EL (cell line): ENCODE data around the gene SART3.
"Not testable (repeated sequence)": the region's sequence is repeated elsewhere in the genome, so short reads cannot be mapped to it uniquely, and the experiment has no call there.

Experiments
- DNase-seq: peaks from one replicate; pipeline ENCODE4 v3.0.0-alpha.2; 2016

Gene SART3

DNA sequence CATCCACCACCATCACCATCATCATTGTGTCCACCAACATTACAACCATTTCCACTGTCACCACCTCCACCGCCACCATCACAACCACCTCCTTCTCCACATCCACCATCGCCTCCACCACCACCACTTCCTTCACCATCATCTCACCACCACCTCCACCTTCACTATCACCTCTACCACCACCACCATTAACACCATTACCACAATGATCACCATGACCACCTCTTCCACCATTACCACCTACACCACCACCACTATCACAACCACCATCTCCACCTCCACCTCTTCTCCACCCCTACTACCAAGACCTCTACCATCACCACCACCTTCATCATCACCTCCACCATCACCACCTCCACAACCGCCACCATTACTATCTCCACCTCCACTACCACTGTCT is 17.8 kb upstream of the SART3 start:
- DNase-seq: no peak

DNA sequence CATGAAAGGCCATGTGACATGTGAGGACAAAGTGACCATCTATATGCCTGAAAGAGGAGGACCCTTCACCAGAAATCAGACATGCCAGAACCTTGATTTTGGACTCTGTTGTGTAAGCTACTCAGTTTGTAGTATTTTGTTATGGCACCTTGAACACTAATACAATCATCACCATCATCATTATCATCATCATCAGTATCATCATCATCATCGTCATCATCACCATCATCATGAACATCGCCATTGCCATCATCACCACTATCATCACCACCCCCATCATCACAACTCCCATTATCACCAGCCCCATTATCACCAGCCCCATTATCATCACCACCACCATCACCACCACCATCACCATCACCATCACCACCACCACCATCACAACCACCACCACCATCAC is 17.3 kb upstream of the SART3 start:
- no peak for DNase-seq

DNA sequence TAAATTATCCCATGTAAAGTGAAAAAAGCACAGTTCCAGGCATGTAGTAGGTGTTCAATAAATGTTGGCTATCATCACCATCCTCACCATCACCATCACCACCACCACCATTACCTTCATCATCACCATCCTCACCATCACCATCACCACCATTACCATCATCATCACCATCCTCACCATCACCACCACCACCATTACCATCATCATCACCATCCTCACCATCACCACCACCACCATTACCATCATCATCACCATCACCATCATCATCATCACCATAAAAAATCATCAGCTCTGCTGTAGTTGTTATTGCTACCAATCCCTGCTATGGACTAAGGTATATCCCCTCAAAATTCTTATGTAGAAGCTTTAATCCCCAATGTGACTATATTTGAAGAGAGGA is 16.5 kb upstream of the SART3 start:
- no peak for DNase-seq

DNA sequence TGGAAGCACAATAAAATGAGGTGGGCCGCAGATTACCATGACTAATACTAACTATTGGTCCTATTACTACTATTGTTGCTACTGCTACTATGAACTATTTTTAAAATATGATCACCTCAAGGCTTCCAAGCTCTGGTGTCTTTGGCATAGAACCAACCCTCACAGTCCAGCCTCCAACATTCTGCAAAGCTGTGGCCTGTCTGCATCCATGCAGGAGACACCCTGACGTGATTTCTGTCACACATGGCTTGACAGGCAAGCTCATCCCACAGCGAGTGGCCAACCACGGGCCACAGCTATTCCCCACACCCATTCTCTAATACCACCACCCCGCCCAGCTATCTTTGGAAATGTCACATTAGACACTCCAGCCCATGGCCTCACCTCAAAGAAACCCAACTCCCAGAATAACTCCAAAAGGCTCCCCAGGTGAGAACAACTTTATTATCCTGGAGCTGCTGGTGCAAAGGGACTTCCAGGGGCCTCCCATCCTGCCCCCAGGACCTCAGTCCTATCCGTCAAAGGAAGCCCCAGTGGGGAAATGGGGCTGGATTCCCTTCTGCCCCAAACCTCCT is 15.8 kb upstream of the SART3 start:
- DNase-seq: no peak

DNA sequence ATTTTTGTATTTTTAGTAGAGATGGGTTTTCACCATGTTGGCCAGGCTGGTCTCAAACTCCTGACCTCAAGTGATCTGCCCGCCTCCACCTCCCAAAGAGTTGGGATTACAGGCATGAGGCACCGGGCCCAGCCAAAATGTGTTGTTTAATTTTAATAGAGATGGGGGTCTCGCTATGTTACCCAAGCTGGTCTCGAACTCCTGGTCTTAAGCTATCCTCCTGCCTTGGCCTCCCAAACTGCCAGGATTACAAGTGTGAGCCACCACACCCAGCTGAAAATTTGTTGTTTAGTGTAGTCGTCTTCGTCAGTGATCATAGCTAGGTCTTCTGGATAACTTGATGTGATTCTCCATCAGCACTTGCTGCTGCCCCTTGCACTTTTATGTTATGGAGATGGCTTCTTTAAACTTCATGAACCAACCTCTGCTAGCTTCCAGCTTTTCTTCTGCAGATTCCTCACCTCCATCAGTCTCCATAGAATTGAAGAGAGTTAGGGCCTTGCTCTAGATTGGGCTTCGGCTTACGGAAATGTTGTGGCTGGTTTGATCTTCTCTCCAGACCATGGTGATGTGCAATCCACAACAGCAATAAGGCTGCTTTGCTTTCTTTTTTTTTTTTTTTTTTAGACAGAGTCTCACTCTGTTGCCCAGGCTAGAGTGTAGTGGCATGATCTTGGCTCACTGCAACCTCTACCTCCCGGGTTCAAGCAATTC is 14.4 kb upstream of the SART3 start:
- DNase-seq: no peak

DNA sequence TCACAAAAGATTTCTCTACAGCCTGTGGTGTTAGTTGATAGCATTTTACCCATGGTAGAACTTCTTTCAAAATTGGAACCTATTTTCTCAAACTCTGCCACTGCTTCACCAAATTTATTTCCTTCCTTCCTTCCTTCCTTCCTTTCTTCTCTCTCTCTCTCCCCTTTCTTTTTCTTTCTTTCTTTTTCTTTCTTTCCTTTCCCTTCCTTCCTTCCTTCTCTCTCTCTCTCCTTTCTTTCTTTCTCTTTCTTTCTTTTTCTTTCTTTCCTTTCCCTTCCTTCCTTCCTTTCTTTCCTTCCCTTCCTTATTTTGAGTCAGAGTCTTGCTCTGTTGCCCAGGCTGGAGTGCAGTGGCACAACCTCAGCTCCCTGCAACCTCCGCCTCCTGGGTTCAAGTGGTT is 13.3 kb upstream of the SART3 start:
- DNase-seq: not testable (repeated sequence)

DNA sequence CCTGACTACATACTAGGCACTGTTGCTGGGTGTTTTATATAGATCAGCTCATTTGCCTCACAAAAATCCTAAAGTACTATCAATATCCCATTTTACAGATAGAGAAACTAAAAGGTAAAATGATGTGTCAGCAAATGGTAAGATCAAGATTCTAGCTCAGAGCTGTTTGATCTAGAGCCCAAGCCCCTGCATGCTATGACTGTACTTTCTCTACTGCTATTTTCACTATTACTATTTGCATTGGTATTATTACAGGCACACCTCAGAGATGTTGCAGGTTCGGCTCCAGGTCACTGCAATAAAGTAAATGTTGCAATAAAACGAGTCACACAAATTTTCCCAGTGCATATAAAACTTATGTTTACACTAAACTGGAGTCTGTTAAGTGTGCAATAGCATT is 12.3 kb upstream of the SART3 start:
- no peak for DNase-seq

DNA sequence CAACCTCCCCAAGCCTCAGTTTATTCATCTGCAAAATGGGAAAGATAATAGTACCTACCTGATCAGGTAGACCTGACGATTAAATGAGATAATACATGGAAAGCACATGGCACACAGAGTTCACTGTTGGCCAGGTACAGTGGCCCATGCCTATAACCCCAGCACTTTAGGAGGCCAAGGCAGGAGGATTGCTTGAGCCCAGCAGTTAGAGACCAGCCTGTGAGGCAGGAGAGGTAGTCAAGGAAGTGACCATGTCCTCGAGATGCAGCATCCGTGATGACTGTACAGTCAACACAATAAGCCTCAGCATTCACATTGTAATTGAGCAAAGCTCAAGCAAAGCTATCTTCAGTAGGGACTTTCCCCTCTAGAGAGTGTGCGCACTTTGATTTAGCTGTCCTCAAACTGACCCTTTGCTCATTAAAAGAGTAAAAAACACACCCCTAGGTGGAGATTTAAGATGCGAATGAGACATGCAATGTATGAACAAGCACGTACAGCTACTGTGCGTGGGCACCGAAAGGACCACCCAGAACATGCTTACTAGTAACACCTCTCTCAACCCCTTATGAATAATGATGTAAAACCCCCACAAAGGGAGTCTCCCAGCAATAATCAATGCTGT is 11.3 kb upstream of the SART3 start:
- no peak for DNase-seq

DNA sequence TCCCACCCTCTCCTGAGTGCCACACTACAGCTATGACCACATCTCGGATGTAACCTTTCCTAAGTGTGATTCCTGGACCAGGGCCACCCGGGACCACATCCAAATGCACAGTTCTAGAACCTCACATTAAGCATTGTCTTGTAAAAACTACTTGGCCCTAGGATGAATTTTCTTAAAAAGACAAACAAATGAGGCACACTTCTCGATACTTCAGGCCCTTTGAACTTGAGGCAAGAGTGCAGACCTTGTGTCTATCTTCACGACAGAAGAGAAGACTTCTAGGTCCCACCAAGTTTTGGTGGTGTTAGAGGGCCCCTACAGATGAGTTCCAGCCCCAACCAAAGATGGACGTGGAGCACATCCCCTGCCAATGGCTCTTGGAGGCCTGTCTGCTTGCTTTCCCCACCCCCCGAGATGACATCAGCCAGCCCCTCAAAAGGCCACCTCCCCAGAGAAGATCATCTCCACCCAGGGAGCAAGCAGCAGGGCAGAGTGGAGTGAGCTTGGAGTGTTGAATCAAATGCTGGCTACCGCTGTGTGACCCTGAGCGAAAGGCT is 10.7 kb upstream of the SART3 start:
- DNase-seq: no peak

DNA sequence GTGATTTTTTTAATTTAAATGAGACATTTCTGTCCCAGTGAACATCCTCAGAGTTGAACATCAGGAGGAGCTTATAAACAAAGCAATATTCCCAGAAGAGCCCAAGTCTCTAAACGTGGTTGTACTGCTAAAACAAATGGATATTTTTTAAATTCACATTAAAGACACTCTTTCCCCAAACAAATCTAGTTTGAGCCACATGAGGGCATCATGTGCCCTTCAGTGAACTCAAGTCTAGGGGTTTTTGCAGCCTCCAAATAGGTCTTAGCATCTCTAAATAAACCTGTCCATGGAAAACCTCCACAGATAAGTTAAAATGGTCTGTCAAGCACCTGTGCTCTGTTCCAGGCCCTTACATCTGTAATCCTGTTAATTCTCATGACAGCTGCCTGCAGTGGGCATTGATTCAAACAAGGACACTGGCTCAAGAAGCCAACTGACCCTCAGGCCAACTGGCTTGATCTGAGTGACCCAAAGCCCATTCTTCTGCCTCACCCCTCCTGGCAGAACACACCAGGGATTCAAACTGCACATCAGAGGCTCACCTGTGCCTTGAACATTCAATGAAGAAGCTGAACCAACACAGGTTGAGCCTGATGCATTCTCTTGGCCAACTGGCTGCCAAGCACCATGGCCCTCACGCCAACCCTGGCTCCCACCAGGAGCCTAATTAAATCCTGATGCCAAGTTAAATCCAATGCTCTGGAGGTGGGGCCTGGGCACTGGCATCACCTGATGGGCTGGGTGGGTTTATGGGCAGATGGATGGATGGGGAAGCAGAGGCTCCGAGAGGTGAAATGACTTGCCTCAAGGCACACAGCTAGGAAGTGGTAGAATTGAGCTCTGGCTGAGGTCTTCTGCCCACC is 10.0 kb upstream of the SART3 start:
- DNase-seq: peak; percentile 53

DNA sequence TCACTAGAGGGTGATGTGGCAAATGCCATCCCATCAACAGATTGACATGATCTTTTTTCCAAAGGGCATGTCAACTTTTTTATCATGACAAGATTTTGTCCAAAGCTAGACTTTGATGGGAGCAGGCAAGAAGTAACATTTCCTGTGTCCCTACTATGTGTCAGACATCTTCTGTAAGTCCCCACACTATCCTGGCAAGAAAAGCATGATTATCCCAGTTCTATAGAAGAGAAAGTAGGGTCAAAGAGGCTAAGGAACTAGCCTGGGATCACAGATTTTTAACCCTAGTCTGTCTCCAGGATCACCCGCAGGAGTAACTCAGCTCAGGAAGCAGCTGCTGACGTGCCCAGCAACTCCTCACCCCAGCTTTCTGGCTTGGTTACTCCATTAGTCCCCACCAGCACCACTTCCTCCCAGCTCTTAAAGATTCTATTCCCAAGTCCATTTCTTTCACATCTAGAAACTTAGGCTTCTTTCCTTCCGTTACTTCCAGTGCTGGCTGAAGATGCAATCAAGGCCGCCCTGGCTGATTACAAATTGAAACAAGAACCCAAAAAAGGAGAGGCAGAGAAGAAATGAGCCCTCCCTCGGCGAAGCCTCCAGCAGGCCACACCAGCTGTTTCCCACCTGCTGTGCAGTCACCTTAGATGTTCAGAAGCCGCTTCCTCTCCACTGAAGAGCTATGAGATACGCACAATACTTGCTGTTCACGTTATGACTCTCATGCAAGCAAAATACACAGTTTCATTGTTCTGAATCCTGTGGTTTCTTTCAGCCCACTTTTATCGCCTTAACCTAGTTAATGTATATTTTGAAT is 7.6 kb upstream of the SART3 start:
- DNase-seq: no peak

DNA sequence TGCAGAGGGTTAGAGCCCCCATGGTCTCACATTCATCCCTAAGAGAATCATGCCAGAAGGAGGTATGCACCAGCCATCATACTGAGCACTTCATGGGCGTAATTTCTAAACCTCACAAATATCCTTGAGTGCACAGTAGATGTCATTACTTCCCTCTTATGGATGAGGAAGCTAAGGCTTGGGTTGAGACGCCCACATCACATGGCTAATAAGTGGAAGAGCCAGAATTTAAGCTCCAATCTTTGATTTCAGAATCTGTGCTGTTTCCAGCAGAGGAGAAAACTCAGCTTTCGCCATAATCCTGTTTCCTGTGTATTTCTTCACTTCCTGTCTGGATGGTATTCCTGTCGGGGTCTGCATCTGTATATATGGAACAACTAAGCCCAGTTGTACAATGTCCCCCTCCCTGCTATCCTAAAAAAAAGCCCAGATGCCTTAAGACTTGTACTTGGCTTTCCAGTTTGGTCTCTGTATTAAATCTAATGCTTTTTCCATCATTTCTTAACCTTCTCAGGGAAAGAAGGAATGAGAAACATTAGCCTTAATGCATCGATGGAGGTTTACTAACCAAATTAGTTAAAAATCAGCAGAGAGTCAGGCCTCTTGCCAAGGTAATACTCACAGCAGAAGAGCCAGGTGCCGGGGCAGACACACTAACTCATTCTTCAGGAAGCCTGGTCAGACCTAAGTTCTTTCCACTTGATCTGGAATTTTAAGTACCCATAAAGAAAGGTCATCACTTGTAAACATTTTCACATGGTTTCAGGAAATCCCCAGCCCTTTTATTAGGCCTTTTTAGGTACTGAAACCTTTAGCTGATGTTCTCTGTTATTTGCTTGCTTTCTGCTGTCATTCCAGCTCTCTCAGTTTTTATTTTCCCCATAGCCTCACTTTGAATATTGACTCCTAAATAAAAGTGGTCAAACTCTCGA is 6.7 kb upstream of the SART3 start:
- DNase-seq: no peak

DNA sequence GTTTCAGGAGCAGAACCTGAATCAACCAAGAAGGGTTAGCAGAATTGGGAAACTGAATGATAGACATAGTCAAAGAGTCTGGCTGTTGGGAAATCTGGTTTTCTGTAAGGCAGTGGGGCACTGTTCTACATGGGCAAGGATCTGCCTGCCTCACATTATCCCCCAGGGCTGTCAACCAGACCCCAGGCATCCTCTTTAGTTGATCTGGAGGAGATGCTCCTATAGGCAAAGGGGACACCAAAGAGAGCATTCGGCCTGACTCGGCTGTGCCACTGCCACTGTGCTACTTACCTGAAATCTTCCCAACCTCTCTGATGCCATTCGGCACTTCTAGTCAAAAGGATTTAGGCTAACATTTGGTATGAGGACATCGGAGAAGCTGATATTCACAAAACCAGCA is 5.5 kb upstream of the SART3 start:
- no peak for DNase-seq

DNA sequence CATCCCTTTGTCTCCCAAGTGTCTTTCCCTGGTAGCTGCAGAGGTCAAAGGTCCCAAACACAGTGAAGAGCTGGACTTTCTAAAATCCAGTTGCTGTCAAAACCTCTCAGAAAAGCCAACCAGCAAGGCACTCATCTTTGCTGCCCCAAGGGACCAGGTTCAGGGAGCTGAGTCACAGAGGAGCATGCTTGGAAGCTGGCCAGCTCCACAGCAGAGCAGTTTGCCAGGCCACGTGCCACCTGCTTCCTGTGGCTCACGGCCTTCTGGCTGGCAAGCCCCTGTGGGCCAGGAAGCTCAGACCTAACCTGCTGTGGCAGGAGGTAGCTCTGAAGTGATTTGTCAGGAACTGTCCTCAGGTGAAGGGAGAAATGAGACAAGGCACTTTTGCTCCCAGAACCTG is 5.0 kb upstream of the SART3 start:
- DNase-seq: peak; percentile 85

DNA sequence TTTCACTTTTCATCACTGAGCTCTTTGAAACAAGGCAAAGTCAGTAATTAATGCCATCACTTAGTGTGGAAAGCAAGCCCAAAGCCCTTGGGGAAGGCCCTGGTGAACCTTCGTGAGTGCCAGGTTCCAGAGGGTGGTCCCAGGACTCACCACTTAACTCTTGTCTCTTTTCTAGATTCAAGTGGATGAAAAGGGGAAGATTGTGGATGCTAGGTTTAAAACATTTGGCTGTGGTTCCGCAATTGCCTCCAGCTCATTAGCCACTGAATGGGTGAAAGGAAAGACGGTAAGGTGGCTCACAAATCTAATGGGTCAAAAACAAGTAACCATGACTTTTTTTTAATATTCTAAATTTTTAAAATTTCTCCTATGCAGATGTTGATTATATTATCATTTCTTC is 4.2 kb upstream of the SART3 start:
- no peak for DNase-seq

DNA sequence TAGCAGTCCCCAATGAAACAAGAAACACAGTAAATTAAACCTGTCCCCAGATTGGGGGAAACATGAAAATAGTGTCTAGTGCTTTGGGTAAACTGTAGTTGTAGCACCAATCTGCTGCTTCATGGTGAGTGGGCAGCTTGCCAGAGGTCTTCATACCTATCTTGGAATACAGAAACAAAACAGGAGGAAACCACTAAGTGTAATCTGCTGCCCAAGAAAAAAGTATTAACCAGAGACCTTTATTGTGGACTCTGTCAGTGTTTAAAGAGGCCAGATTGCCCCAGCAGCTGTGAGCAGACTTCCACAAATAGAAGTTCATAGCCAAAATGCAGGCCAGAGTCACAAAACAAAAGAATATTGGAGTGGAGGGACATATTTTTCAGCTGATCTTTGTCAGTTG is 3.8 kb upstream of the SART3 start:
- no peak for DNase-seq

DNA sequence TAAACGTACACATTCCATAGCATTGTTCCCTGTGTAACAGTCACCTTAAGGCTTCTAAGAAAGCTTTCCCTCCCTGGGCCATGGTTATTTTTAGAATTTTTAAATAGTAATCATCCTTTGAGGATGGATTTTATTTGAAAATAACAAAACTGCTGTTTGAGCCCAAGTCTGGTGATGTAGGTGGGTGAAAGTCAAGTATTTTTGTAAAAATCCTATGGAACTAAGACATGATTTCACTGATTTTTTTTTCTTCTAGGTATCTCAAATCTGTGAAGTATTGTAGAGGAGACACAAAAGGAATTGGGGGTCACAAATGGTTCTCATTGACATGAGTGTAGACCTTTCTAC is 2.8 kb upstream of the SART3 start:
- no peak for DNase-seq

DNA sequence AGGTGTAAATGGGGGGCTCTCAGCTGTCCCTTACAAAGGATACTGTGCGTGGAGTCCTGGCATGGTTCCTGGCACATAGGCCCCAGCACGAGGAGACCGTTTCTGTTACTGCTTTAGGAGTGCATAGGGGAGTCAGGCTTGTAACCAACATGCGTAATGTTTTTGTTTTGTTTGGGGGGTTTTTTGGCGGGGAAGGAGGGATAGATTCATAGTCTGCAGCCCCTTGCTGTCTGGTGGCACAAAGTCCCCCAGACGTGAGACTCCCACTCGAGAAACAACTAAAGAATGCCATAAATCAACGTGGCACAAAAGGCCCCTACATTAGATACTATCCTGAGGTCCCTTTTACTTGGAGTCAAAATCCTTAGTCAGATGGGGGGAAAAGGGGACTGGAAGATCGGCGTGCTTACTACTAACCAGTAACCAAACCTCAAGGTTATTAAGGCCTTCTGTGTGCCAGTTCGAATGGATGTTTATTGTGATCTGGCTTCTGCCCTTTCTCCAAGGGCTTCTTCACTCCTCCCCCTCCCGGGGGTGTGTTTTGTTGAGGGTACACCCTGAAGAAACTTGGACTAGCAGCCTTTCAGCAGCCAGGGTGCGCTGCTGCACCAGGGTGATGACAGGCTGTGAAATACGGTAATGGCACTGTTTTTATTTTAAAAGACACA is 2.3 kb upstream of the SART3 start:
- DNase-seq: peak; percentile 91

DNA sequence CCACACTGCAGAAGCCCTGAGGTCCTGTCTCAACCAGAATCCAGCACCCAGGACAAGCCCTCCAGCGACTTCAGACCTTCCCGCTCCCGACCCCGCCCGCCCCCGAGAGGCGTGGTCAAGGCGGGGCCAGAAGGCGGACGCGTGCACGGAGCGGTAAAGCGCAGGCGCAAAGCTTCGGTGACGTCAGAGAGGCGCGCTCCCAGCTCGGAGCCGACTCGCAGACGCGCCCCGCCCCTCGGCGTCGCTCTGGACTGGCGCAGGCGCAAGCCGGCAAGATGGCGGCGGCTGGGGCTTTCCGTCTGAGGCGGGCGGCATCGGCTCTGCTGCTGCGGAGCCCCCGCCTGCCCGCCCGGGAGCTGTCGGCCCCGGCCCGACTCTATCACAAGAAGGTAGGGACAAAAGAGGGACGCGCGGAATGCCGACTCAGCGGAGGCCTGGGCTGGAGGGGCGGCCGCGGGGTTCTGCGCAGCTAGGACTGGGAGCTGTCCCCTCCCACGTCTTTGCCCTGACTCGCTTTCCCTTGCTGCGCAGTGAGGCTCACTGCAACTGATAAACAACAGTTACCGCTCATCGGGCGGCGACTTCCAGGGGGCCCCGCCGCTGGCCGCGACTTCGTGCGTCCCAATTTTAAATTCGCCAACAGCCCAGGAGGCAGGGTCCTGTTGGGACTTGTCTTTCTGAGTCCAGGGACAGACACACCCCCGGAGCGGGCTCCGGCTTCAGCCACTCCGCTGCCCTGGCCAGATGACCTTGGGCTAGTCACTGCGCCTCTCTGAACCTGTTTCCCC is 1.6 kb upstream of the SART3 start, which contains the start of gene ISCU:
Gene ISCU, plus strand, starts transcription at position 249 of the 788 bp plus-strand sequence. Its CDS starts 27 bp downstream, at position 276.
- DNase-seq: peak; percentile 97

DNA sequence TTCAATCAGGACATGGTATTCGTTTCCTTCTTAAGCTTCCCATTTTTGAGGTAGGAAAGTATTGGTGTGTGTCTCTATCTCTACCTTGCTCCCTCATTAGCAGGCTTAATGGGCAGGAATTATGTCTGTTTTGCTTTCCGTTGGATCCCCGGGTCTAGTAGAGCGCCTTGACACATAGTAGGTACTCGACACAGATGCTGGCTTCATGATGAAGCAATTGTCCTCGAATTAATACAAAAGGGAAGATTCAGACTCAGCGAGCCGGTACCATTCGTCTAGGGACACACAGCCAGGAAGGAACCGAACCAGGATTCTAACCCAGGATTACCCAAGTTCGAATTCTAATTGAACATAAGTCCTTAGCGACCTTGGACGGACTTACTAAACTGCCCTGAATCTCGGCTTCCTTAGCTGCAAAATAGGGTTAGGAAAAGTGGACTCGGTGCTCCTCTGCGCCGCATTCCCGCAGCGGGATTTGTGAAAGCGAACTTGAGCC is 927 bp upstream of the SART3 start:
- no peak for DNase-seq
